LHCN-M2 (cell line): ENCODE data around the gene FILIP1L. TPM values are rescaled to one million over a fixed set of nuclear protein-coding genes. Genes with fewer than 3 reads are reported as not detected.

Experiments
- DNase-seq: peaks from one replicate; pipeline ENCODE4 v3.0.0-alpha.2; 2012; ENCODE audit warnings: low read depth
- polyA plus RNA-seq: library from polyadenylated mRNA; unstranded; fragments of >200 nt; gene quantifications from one replicate; pipeline ENCODE4 v1.2.1, GENCODE V29; 2012; ENCODE audit warnings: missing spikeins
- total RNA-seq: library from RNA; depleted of rRNA; stranded (reverse); fragments of >200 nt; gene quantifications from 2 replicates; pipeline ENCODE4 v1.2.3, GENCODE V29; 2014; rRNA removed

Gene FILIP1L
- total RNA-seq, result 2.2 and 4.7 TPM in 2 replicates
- polyA plus RNA-seq, result 3.1 TPM

DNA sequence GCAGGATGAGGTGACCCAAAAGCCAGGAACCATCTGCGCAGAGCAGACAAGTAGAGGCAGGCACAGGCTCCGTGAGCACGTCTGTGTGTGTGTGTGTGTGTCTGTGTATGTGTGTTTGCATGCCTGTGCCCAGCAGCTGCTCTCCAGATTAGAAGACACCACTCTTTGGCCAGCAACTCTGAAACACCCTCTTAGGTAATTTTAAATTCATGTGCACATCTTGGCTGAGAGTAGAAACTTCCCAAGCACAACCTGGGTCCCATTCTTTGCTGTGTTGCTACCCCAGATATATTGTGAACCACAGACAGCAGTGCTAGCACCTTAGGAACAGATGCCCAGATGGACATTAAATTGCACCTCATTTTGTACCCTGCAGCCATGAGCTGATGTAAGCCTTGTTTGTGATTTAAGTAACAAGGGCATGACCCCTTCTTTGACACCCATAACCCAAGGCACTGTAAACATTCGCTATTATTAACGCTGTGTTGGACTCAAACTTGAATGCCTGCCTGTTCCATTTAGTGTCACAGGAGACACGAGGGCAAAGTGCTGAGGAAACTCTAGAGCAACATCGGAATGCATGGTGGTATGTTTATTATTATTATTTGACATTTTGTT, at the start of gene FILIP1L:
Gene FILIP1L, minus strand, starts transcription at position 89 of the 618 bp plus-strand sequence.
- no peak for DNase-seq

DNA sequence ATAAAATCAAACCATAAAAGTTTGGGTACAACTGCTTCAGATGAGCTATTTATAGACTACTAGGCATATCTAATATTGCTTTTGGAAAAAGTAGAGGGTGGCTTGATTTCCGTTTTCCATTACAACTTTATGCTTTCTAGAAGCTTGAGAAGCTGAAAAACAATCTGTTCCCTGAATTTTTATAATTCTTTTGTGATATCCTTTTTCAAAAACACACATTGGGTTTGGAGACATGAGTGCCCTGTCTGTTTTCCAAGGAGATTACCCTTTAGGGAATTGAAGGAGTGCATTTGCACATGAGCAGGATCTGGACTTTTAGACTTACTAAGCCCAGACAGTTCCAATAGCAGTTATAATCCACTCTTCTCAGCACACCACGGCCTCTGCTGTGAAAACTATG, 49.5 kb upstream of the FILIP1L start:
- DNase-seq, result no peak

DNA sequence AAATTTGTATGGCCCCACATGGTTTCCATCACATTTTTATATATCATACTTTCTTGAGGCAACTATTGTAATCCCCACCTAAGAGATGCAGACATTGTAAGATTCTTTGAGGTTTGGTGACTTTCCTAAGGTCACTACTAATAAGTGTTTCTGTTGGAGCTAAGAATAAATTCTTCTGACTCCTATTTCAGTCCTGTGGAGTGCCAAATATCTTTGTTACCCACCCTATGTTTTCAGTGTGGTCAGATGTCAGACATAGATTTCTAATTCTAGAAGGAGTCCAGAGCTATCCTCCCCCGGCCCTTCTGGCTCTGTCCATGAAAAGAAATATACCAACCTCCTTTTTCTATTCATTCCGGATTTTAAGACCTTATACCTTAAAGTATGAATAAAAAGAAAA, 46.2 kb upstream of the FILIP1L start:
- DNase-seq, result no peak

DNA sequence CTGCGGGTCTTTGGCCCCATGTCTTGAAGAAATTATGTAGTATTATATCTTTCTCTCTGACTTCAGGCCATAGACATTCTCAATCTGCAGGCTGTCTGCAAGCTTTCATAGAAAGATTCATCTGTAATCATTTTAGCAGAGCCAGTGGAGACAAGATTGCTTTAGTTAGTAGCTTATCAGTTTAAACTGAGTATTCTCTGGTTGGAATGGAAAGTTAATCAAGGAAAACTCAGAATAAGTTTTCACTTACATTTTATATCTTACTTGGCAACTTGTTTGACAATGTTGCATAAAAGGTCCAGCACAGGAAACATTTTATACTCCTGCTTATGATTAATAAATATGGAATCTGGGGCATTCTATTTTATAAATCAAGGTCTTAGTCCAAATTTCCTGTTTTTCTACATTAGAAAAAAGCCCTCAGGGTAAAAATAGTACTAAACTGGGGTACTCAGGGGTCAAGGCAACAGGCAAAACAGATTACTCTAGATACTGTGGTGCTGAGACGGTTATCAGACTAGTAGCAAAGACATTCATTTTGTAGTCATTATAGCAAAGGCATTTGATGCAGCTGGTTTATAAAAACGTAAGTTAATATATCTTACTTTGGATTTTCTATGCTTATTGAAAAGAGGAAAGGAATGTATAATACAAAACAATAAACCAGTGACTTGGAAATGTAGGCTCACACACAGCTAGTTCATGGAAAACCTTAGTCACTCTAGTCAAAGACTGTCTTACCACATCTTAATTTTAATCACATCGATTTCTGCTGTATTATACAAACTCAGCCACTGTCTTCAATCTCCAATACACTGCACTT, 45.2 kb upstream of the FILIP1L start:
- DNase-seq, result peak; percentile 50

DNA sequence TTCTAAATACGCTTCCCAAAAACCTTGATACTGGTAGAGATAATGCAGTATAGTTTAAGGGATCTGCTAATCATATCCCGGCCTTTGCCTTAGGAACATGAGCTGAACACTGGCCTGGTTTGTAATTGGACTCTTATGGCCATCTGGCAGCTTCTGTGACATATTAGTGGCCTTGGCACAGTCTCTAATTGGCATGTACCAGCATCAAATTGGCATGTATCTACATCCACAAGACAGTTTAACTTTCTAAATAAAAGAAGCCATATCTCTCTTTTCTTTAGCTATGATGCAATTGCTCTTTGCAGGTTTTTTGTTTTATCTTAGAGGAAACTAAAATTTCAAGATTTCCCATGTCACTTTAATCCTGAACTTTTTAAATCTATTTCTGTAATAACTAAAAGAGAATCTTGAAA, 44.6 kb upstream of the FILIP1L start:
- peak; percentile 23 for DNase-seq

DNA sequence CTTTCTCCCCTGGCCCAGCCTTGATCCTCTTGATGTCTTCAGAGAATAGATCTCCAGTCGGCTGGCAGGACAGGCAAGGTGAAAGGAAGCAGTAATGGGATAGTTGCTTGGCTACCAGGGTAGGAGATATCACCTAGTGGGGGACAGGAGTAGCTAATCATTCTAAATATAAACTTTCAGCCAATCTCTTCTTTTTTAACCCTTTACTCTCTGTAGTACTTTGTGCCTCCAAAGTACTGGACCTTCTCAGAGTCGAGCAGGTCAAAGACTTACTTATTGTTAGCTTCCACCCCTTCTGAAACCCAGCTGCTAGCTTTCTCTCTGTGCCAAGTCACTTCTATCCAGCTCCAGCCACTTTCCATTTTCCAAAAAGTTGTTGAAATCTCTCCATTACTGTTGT, 43.4 kb upstream of the FILIP1L start:
- DNase-seq, result no peak

DNA sequence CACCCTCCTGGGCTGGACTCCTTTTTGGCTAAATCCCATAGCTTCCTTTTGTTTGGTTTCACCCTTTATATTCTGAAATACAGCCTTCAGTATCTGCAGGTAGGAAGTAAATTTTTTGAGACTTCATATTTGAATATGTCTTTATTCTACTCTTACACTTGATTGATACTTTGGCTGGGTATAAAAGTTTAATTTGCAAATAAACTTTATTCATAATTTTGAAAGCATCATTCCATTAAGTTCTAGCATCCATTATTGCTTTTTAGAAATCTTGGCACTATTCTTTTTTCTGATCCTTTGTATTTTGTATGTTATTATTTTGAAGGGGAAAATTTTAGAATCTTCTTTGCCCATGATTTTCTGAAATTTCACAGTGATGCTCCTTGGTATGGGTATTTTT, 41.3 kb upstream of the FILIP1L start:
- no peak for DNase-seq

DNA sequence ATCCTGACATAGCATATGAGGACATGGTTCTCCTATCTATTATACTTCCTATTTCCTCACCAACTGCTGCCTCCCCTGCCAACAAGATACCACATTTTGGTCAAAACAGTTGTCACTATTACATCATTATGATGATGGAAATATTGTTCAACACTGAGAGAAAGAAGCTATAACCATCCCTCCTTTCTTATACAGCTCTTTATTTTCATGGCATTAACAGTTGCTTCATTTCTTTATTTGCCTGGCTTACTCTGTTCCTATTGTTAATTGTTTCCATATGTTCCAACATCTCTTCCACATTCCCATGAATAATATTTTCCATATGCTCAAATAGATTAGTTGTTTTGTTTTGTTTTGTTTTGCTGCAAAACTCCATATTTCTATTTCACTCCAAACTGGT, 40.8 kb upstream of the FILIP1L start:
- peak; percentile 34 for DNase-seq

DNA sequence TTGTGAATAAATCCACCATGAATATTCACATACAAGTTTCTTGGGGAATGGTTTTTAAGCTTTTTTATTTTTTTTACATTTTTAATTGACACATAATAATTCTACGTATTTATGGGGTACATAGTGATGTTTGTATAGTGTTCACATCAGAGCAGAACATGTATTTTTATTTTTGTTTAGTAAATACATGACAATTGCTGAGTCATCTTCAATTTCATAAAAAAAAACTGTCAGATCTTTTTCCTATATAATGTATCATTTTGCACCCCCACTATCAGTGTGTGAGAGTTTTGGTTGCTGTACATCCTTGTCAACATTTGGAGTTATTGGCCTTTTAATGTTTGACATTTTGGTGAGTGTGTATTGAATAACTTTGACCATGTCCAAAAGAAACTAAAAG, 39.9 kb upstream of the FILIP1L start:
- no peak for DNase-seq

DNA sequence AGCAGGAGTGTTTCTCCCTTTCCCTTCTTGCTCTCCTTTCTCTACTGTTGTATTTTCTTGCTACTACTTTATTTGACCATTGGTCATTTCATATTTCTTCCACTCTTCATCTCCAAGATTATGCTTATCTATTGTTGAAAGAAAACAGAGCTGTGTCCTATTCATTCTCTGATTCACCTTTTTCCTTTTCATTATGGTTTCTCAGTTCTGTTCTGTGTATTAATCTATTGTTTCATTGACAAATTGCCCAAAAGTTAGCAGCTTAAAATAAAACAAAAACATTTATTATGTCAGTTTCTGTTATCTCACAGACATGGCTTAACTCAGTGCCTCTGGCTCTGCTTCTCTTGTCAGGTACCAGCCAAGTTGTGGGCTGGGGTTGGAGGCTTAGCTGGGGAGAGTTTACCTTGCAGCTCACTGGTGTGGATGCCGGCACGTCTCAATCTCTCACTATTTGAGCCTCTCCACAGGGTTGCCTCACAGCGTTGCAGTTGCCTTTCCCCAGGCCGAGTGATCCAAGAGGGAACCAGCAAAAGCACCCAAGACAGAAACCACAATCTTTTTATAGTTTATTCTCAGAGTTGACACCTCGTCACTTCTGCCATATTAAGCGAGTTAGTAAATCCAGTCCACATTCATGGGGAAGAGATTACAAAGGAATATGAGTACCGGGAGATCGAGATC, 36.9 kb upstream of the FILIP1L start:
- DNase-seq, result no peak

DNA sequence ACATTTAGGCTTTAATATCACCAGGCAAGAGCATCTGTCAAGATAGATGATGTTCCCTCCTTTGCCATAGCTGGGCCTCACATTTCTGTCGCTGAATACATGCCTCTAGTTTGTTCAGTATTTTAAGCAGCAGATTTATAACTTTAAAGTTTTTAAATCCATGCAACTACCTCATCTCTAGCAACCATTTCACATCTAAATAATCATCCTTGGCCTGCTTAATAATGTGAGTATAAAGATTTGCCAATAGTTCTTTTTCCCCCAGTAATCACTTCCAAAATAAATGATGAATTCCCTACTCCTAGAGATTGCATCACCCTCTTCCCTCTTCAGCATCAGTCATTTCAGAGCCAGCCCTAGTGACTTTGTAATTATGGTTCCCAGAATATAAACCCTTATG, 36.2 kb upstream of the FILIP1L start:
- DNase-seq, result no peak

DNA sequence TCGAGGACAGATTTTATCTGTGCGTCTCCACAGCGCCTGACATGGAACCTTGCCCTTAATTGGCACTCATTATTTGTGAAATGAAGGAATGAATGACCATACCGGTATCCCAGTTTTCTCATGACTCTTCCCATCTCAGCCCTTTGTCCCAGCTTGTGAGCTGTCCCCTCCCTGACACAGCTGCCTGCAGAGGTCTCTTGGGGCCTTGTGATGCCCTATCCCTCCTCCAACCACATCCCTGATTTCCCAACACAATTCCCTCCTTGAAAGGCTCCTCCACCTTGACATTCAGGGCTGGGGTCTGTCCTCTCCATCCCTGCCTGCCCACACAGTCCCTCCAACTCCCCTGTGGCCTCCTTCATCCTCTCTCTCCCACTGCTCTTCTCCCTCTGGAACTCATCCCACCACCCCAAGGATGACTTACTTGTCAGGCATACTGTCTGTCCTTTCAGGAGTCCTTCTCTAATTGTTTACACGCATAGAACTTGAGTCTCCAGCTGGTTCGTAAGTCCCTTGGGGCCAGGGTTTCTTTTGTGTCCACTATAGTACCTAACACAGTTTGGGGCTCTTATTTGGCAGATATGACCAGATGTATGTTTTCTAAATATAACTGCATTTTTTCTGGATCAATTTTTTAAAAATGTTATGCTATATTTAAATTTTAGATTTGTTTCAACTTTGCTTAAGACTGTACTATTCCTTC, 35.6 kb upstream of the FILIP1L start:
- DNase-seq, result no peak

DNA sequence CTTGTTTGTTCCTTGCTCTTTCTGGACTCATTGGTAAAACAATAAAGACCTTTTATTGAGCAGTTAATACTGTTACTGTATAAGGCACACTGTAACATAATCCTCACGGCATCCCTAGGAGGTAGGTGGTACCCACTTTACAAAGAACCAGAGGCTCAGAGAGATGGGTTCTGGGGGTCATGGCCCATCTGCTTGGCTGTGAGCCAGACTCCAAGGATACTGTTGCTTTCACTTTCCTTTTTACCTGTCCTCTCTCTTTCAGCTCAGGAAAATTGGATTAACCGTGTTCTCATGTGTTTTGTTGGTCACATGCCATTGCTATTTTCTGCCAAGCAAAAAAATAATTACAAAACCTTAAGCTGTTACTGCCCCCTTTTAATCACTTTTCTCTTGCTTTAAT, 34.8 kb upstream of the FILIP1L start:
- DNase-seq, result no peak

DNA sequence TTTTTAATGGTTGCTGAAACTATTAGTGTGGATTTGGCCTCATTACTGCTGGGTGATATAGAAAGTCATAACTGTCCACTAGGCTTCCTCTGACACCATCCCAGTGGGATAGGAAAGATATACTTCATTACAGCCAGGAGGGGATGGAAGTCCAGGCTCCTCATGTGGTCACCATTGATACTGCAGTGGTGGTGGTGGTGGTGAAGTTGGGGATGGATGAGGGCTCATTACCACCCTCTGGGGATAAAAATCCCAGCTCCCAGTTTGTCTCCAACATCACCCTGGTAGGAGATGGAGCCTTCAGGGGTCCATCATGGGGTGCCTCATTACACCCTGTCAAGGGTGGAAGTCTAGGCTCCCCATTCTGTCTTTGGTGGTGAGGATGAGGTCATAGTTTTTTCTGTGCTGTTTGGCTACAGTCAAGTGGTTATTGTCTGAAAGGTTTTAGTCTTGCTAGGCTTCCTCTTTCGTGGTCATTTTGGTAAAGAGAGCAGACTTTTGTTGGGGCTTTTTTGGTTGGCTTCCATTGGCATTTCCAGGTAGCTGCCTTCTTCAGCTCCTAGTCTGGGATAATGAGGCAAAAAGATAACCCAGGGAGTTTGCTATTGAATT, 30.1 kb upstream of the FILIP1L start:
- no peak for DNase-seq

DNA sequence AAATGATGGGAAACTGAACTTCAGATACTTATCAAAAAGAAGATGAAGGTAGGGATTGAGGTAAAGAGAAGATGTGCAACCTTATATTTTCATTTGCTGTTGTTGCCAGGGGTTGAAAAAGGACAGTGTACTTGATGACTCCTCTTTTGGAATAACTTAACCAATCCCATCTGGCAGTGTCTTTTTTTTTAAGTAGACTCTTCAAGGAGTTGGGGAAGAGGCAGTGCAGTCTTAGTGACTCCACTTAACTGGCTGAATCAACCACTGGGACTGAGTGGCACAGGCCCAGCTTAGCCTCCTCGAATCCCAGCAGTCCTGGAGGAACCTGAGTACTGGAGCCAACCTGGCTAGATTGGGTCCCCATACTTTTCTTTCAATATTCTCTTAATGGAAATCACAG, 27.3 kb upstream of the FILIP1L start:
- DNase-seq, result no peak

DNA sequence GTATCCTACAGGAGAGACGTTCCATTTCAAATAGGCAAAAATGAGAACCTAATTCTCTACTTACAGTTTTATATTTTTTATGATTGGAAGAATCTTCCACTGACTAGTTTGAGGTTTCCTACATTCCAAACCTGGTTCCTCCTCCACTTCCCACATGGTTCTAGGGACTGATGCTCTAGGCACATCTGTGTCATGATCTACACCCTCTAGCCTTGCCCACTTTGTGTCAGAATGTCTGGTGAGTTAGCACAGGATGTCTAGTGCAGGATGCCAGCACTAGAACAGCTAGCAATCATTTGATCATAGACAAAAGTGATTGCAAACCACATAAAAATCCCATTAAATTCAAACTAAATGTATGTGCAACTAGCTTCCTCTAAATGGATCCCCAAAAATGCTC, 26.7 kb upstream of the FILIP1L start:
- no peak for DNase-seq

DNA sequence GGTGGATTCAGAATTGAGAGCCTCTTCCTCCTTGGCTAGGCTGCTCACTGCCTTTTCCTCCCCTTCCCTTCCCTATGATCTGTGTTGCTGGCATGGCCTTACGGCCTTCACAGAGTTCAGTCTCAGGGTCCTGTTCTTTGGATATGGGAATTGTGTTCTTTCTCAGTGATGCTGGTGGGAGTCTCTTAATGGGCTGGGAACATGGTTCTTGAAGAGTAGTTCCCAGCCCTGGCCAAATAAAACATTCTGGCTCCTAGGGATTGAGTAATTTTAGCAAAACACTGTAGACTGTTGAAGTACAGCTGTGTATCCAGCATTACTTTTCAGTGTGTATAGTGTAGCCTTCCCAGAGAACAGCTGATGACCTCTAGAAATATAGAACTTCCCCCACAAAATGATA, 22.6 kb upstream of the FILIP1L start:
- DNase-seq, result peak; percentile 46

DNA sequence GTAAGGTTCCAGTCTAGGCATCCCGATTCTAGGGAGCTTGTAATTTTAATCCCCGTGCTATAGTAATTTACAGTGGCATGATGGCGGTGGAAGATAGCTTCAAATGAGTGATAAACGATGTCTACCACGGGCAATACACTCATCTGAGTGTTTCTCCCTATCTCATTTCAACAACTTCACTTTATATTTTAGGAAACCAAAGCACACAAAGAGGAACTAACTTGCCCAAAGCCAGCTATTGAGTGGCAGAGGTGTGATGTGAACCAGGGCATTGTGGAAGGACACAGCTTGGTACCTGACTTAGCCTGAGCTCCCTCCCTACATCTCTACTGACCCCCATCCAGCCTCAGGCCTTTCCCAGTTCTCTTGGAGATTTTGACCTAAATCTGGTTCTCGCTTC, 16.9 kb upstream of the FILIP1L start:
- DNase-seq, result no peak

DNA sequence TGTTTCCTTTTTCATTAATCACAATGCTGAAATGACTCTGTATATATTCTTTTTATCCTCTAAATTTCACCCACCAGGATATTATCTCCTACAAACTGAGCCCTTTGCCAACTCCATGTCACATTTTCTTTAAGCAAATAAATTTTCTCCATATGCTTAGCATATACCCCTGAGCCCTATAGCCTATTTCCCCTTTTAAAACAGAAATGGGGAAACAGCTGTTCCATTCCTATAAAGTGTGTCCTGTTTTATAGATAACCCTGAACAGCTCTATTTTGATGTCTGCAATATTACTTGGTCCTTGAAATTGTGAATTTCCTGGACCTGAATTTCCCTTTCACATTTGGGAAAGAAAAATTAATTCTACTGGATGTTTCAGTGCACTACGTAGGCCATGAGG, 15.6 kb upstream of the FILIP1L start:
- no peak for DNase-seq

DNA sequence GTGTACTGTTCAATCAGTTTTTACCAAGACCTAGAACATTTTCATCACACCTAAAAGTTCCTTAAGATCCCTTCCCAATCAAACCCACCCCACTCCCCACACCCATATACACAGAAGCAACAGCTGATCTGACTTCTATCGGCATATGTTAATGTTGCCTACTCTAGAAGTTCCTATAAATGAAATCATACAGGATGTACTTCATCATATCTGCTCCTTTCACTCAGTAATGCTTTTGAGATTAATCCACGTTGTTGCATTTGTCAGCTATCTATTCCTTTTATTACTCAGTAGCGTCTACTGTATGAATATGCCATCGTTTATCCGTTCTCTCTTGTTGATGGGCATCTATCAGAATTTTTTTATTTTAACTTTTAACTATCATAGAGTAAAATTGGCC, 14.3 kb upstream of the FILIP1L start:
- DNase-seq, result no peak

DNA sequence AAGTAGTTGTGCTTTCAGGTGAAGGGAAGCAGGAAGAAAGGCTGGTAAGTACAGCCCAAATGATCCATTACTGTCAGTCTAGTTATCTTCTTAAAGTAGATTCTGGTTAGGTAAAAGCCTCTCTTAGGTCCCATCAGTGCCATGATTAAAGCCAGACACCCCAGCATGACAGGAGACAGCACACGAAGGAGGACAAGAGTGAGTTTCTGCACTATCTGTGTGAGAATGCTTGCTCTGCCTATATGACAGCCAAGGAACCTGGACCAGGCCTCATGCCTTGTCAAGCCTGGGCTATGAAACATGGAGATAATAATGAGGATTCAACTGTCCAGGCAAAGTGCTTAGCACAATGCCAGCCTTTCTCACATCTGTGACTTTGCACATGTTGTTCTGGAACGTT, 13.5 kb upstream of the FILIP1L start:
- no peak for DNase-seq
